Measurements from ENCODE around the gene PTTG1IP2. TPM values are rescaled to one million over a fixed set of nuclear protein-coding genes. Genes with fewer than 3 reads are reported as not detected.

Gene PTTG1IP2
- total RNA-seq, 1 experiment from 2014 or later = not detected

GRCh38 chr7:90512821-90513254 lies 43.4 kb downstream of the PTTG1IP2 start:
- Histone ChIP-seq H3K4me3 (replicated peaks in 1 of 2; ENCODE audit: low read depth in 1 of 2, low read length in 2 of 2) (no peak overlapping the region), H3K79me2 (ENCODE audit: insufficient read depth, low read length) (no peaks in the 10 kb centered on the region), H3K4me2 (ENCODE audit: low read length) (no peak overlapping the region), H3K9me2 (ENCODE audit: insufficient read depth) (no peaks in the 10 kb centered on the region), H3K9me3 (ENCODE audit: control insufficient read depth in 1 of 2, insufficient read depth in 1 of 2, low read depth in 1 of 2, low read length in 2 of 2) (no peaks in the 10 kb centered on the region), H4K20me1 (ENCODE audit: insufficient read depth) (no peaks in the 10 kb centered on the region), H3K27ac (ENCODE audit: low read depth, low read length) (no peak overlapping the region), H3K27me3 (ENCODE audit: insufficient read depth, low read length) (no peaks in the 10 kb centered on the region), H3K36me3 (ENCODE audit: control insufficient read depth in 1 of 2, insufficient read depth in 2 of 2, low read length in 2 of 2) (no peaks in the 10 kb centered on the region), H2AFZ (ENCODE audit: low read depth, low read length, poor library complexity, severe bottlenecking) (no peak overlapping the region), H3K4me1 (ENCODE audit: control insufficient read depth in 1 of 2, insufficient read depth in 2 of 2, low read length in 2 of 2) (no peaks in the 10 kb centered on the region), H3K9ac (ENCODE audit: low read length) (no peak overlapping the region)
- ChIA-PET POLR2A (no interaction called here), RAD21 (ENCODE audit: low non-redundant PET in 1 of 2, low total read pairs in 2 of 2, uncharacterized antibody in 2 of 2, unreplicated experiment in 2 of 2) (no interaction called here), CTCF (interaction anchor here (1.3 kb wide), 1 partner anchor 57 kb away, joined by 4 read pairs; no protein-coding TSS in a partner anchor)
- BruUV-seq (replicated peaks) = no TSS peak
- TF ChIP-seq ELF1 (IDR thresholded peaks at IDR 0.05; ENCODE audit: borderline replicate concordance, low read depth) (no peak), ZNF274 (IDR thresholded peaks at IDR 0.05; ENCODE audit: low read depth, low read length) (no peak), MAX (IDR thresholded peaks at IDR 0.05) (no peak), POLR2A (IDR thresholded peaks at IDR 0.05; ENCODE audit: borderline replicate concordance, extremely low read depth, insufficient read depth, insufficient read length) (no peak), POLR2AphosphoS5 (IDR thresholded peaks at IDR 0.05; ENCODE audit: low read depth, low read length) (no peak), SP1 (IDR thresholded peaks at IDR 0.05; ENCODE audit: low read depth) (no peak), CBX3 (IDR thresholded peaks at IDR 0.05; ENCODE audit: low read depth) (no peak), ZBTB33 (IDR thresholded peaks at IDR 0.05; ENCODE audit: extremely low read depth, insufficient replicate concordance, low read length) (no peak), SIN3A (IDR thresholded peaks at IDR 0.05; ENCODE audit: low read depth) (no peak), TCF7L2 (IDR thresholded peaks at IDR 0.05; ENCODE audit: borderline replicate concordance, extremely low read depth, insufficient read depth, insufficient read length) (no peak), EZH2phosphoT487 (IDR thresholded peaks at IDR 0.05; ENCODE audit: borderline replicate concordance) (no peak), YY1 (IDR thresholded peaks at IDR 0.05; ENCODE audit: extremely low read depth, insufficient replicate concordance, low read depth, low read length) (no peak)
- DNase-seq (ENCODE audit: low read depth, low spot score) (no peak), ATAC-seq (no peak)
- intact Hi-C loops (cut with micrococcal nuclease) = no loop called here

Data from HCT116 (cell line).